ENCODE results near the gene ARHGAP44. TPM values are rescaled to one million over a fixed set of nuclear protein-coding genes. Genes with fewer than 3 reads are reported as not detected.

The ARHGAP44 gene
- total and polyA plus RNA-seq, 2 of the 8 experiments (the other 6 are each of a cell fraction or from before 2014, with no cell fraction given), result 6.2 to 22.2 TPM

GRCh38 chr17:12995896-12996295, 206.6 kb downstream of the ARHGAP44 start:
- no peak for TF ChIP-seq CREB1 (IDR thresholded peaks at IDR 0.05)
- TF ChIP-seq NRF1 (IDR thresholded peaks at IDR 0.05; ENCODE audit: low read depth, low read length), result no peak
- no peak for TF ChIP-seq ATF2 (IDR thresholded peaks at IDR 0.05; ENCODE audit: low read length)
- no peak for TF ChIP-seq SP2 (IDR thresholded peaks at IDR 0.05; ENCODE audit: low read length)
- no peak for TF ChIP-seq CEBPB (IDR thresholded peaks at IDR 0.05; ENCODE audit: low read depth, low read length)
- H2BK120ac ChIP-seq (replicated peaks; ENCODE audit: low read depth, low read length), result no peak overlapping the region
- H4K8ac ChIP-seq (ENCODE audit: extremely low read depth, insufficient read depth, low read length), result no peak overlapping the region
- no peak overlapping the region for H3K4ac ChIP-seq (replicated peaks; ENCODE audit: insufficient read length, low read depth, low read length)
- CTCF ChIA-PET (ENCODE audit: partially characterized antibody), result interaction anchor here (1.1 to 1.6 kb wide), 2 partner anchors 15 to 28 kb away, joined by 4 read pairs; no protein-coding TSS in a partner anchor
- no peaks in the 10 kb centered on the region for H3K23me2 ChIP-seq (ENCODE audit: low read depth, low read length)
- no peak overlapping the region for H3K18ac ChIP-seq (ENCODE audit: extremely low read depth, low read length)
- no peak overlapping the region for H2BK5ac ChIP-seq (ENCODE audit: low read depth, low read length)
- no peak overlapping the region for H2BK15ac ChIP-seq (ENCODE audit: low read length)
- H3K4me3 ChIP-seq (ENCODE audit: extremely low read depth in 1 of 4, insufficient read depth in 2 of 4, low read depth in 3 of 4, low read length in 4 of 4), result no peak overlapping the region
- no peaks in the 10 kb centered on the region for H3K27me3 ChIP-seq (replicated peaks in 1 of 4; ENCODE audit: control insufficient read depth in 3 of 4, extremely low read depth in 1 of 4, insufficient read depth in 3 of 4, low read length in 3 of 4)
- H3K79me1 ChIP-seq (ENCODE audit: low read depth, low read length), result no peaks in the 10 kb centered on the region; the same call in none of the 2 replicates
- DNase-seq (ENCODE audit: low read depth in 1 of 2, low spot score in 2 of 2) (no peak), FAIRE-seq (no peak)
- H2BK12ac ChIP-seq (ENCODE audit: low read depth, low read length), result no peak overlapping the region
- H3K9ac ChIP-seq (replicated peaks in 1 of 4; ENCODE audit: extremely low read depth in 1 of 4, low read depth in 3 of 4, low read length in 3 of 4), result no peak overlapping the region
- no peak overlapping the region for H2AK5ac ChIP-seq (ENCODE audit: low read depth, low read length)
- no peak overlapping the region for H4K91ac ChIP-seq (replicated peaks; ENCODE audit: insufficient read length, low read length)
- no peaks in the 10 kb centered on the region for H3K9me3 ChIP-seq (ENCODE audit: insufficient read depth in 2 of 2, low read depth in 1 of 2, low read length in 1 of 2)
- no peaks in the 10 kb centered on the region for H3K4me1 ChIP-seq (replicated peaks in 1 of 4; ENCODE audit: control insufficient read depth in 3 of 4, insufficient read depth in 4 of 4, low read length in 3 of 4)
- H3K56ac ChIP-seq (replicated peaks; ENCODE audit: insufficient read length, low read depth, low read length), result no peak overlapping the region
- H3K36me3 ChIP-seq (ENCODE audit: control insufficient read depth in 2 of 4, insufficient read depth in 4 of 4, low read length in 3 of 4), result peaks cover 64 to 94% (median 89%) of the 10 kb centered on the region in 4 experiments
- no peaks in the 10 kb centered on the region for H3K79me2 ChIP-seq (ENCODE audit: control insufficient read depth in 1 of 2, insufficient read depth in 2 of 2, low read length in 2 of 2)
- H2BK20ac ChIP-seq (ENCODE audit: low read length), result no peak overlapping the region
- POLR2A ChIA-PET (ENCODE audit: partially characterized antibody), result interaction anchor here (0.7 to 2.4 kb wide), 5 partner anchors 9 to 19 kb away, joined by 3 to 8 read pairs (median 4); no protein-coding TSS in a partner anchor
- no peak overlapping the region for H3K4me2 ChIP-seq (ENCODE audit: insufficient read depth in 1 of 2, low read depth in 2 of 2, low read length in 2 of 2)
- H3K27ac ChIP-seq (ENCODE audit: low read depth, low read length), result no peak overlapping the region
- no peak overlapping the region for H4K5ac ChIP-seq (ENCODE audit: insufficient read length, low read depth, low read length)
- no peak overlapping the region for H2AFZ ChIP-seq (ENCODE audit: low read length)
- WGBS, 2 experiments (ENCODE audit: extremely low coverage in 1 of 2, insufficient coverage in 1 of 2, insufficient read length in 1 of 2, insufficient replicate concordance in 2 of 2, low coverage in 1 of 2, low lambda C conversion rate in 2 of 2, missing lambda C conversion rate in 1 of 2), result 99% methylated on average over 16 of the region's 19 CpGs; no CpG with 5 or more reads in 1 of the 2 experiments
- peaks cover 6 to 7% of the 10 kb centered on the region in 2 experiments for H4K20me1 ChIP-seq (replicated peaks in 1 of 2; ENCODE audit: control insufficient read depth in 1 of 2, insufficient read depth in 2 of 2, low read length in 2 of 2)
- H3K14ac ChIP-seq (ENCODE audit: insufficient read length), result no peak overlapping the region
- H3K23ac ChIP-seq (ENCODE audit: insufficient read length), result no peak overlapping the region

Data from H1 (cell line).